Calu3 (cell line): ENCODE measurements around the gene GAPVD1. TPM values are rescaled to one million over a fixed set of nuclear protein-coding genes. Genes with fewer than 3 reads are reported as not detected.

Experiments
- BruUV-seq: library from RNA; stranded (reverse); fragments of 400-500 nt; replicated peaks from 2 replicates; lab custom pipeline; 2021; lab: Mats Ljungman, UMichigan
- CTCF ChIA-PET: fragments of 300-600 bp; sonication (Branson Sonifier 250); formaldehyde crosslinking; loops from one replicate; lab custom pipeline; 2022; ENCODE audit warnings: antibody characterized with exemption; lab: Charles Lee
- DNase-seq: peaks from one replicate; pipeline ENCODE4 v3.0.0; 2022
- H3K27ac Mint-ChIP-seq: one replicate; pipeline ENCODE4 v1.8.0; 2022; ENCODE audit warnings: mixed read lengths; ENCODE audit not compliant: unreplicated experiment
- H3K27me3 Mint-ChIP-seq: one replicate; pipeline ENCODE4 v1.8.0; 2022; ENCODE audit warnings: mixed read lengths; ENCODE audit not compliant: unreplicated experiment
- H3K36me3 Mint-ChIP-seq: one replicate; pipeline ENCODE4 v1.8.0; 2022; ENCODE audit warnings: mild to moderate bottlenecking, moderate library complexity, mixed read lengths; ENCODE audit not compliant: insufficient read depth, unreplicated experiment
- H3K4me1 Mint-ChIP-seq: one replicate; pipeline ENCODE4 v1.8.0; 2022; ENCODE audit warnings: mild to moderate bottlenecking, low read depth, mixed read lengths; ENCODE audit not compliant: unreplicated experiment
- H3K4me3 Mint-ChIP-seq: one replicate; pipeline ENCODE4 v1.8.0; 2022; ENCODE audit warnings: mild to moderate bottlenecking, low read depth, moderate library complexity, mixed read lengths; ENCODE audit not compliant: unreplicated experiment
- H3K9me3 Mint-ChIP-seq: one replicate; pipeline ENCODE4 v1.8.0; 2022; ENCODE audit warnings: low read depth, mixed read lengths; ENCODE audit not compliant: unreplicated experiment
- intact Hi-C: fragments of 100-400 bp; cut with micrococcal nuclease; formaldehyde crosslinking; loops from one replicate; pipeline ENCODE4 v1.10.0; 2022; ENCODE audit not compliant: unreplicated experiment
- total RNA-seq: library from RNA; stranded (reverse); gene quantifications from 2 replicates; pipeline ENCODE4 v1.2.3, GENCODE V29; 2022
- TF ChIP-seq, protein P1 (sequence below): fragments of 200-600 bp; IDR thresholded peaks from one replicate; pipeline ENCODE4 v1.8.0; 2022; ENCODE audit warnings: antibody characterized with exemption; ENCODE audit not compliant: unreplicated experiment

The GAPVD1 gene
- total RNA-seq, 1 experiment from 2014 or later: 32.6 TPM

DNA sequence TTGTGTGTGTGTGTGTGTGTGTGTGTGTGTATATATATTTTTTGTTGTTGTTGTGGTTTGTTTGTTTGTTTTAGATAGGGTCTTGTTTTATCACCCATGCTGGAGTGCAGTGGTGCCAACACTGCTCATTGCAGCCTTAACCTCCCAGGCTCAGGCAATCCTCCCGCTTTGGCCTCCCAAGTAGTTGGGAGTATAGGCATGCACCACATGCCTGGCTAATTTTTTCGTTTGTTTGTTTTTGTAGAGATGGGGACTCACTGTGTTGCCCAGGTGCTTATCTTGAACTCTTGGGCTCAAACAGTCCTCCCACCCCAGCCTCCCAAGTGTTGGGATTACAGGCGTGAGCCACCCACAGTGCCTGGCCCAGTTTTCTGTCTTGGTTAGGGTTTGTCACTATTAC is 77.3 kb downstream of the GAPVD1 start:
- BruUV-seq: no TSS peak
- CTCF ChIA-PET: no interaction called here
- no peak for DNase-seq
- H3K27me3 Mint-ChIP-seq: no peaks in the 10 kb centered on the region
- no peaks in the 10 kb centered on the region for H3K4me1 Mint-ChIP-seq
- TF ChIP-seq, protein P1, sequence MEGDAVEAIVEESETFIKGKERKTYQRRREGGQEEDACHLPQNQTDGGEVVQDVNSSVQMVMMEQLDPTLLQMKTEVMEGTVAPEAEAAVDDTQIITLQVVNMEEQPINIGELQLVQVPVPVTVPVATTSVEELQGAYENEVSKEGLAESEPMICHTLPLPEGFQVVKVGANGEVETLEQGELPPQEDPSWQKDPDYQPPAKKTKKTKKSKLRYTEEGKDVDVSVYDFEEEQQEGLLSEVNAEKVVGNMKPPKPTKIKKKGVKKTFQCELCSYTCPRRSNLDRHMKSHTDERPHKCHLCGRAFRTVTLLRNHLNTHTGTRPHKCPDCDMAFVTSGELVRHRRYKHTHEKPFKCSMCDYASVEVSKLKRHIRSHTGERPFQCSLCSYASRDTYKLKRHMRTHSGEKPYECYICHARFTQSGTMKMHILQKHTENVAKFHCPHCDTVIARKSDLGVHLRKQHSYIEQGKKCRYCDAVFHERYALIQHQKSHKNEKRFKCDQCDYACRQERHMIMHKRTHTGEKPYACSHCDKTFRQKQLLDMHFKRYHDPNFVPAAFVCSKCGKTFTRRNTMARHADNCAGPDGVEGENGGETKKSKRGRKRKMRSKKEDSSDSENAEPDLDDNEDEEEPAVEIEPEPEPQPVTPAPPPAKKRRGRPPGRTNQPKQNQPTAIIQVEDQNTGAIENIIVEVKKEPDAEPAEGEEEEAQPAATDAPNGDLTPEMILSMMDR: no peak
- H3K4me3 Mint-ChIP-seq: no peak overlapping the region
- intact Hi-C loops: no loop called here
- H3K36me3 Mint-ChIP-seq: peaks cover 4% of the 10 kb centered on the region
- no peak overlapping the region for H3K27ac Mint-ChIP-seq
- H3K9me3 Mint-ChIP-seq: no peaks in the 10 kb centered on the region

GRCh38 chr9:125341566-125341965 is 79.9 kb downstream of the GAPVD1 start:
- CTCF ChIA-PET: no interaction called here
- H3K36me3 Mint-ChIP-seq: peaks cover 4% of the 10 kb centered on the region
- intact Hi-C loops: no loop called here
- no peak overlapping the region for H3K27ac Mint-ChIP-seq
- no peaks in the 10 kb centered on the region for H3K9me3 Mint-ChIP-seq
- H3K27me3 Mint-ChIP-seq: no peaks in the 10 kb centered on the region
- H3K4me1 Mint-ChIP-seq: no peaks in the 10 kb centered on the region
- BruUV-seq: no TSS peak
- H3K4me3 Mint-ChIP-seq: no peak overlapping the region
- DNase-seq: no peak
- TF ChIP-seq, protein P1: no peak

DNA sequence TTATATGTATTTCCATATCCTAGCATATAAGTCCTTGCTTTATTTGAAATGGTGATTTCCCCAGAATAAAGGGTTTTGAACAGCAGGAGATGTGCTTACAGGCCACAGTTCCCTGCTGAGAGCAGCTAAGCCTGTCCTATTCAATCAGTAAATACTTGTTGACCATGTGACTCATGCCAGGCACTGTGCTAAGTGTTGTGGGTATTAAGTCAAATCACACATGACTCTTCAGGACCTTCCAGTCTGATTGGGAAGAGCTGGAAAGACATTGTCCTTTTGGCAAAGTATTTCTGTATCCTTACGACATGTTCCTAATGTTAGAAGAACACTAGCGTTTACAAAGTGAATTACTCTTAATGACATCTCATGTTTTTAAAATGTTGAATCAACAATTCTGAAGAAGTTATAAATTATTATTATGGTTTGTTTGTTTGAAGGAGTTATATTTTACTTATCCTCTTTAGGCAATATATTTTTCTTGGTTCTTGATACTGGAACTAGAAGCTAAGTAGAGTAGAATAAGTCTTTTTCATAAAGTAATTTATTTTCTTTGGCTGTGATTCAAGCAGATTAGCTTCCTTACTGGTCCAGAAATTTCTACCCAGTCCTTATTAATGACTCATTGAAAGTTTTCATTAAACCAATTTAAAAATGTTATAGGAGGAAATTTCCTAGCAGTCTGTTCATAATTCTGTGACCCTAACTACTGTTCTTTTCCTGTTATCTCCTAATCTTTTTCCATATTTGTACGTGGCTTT is 82.1 kb downstream of the GAPVD1 start:
- no TSS peak for BruUV-seq
- Mint-ChIP-seq H3K27me3 (no peaks in the 10 kb centered on the region), H3K36me3 (peaks cover 8% of the 10 kb centered on the region), H3K9me3 (no peaks in the 10 kb centered on the region), H3K4me1 (no peaks in the 10 kb centered on the region), H3K4me3 (no peak overlapping the region), H3K27ac (no peak overlapping the region)
- CTCF ChIA-PET: no interaction called here
- TF ChIP-seq, protein P1: no peak
- no peak for DNase-seq
- intact Hi-C loops: no loop called here

DNA sequence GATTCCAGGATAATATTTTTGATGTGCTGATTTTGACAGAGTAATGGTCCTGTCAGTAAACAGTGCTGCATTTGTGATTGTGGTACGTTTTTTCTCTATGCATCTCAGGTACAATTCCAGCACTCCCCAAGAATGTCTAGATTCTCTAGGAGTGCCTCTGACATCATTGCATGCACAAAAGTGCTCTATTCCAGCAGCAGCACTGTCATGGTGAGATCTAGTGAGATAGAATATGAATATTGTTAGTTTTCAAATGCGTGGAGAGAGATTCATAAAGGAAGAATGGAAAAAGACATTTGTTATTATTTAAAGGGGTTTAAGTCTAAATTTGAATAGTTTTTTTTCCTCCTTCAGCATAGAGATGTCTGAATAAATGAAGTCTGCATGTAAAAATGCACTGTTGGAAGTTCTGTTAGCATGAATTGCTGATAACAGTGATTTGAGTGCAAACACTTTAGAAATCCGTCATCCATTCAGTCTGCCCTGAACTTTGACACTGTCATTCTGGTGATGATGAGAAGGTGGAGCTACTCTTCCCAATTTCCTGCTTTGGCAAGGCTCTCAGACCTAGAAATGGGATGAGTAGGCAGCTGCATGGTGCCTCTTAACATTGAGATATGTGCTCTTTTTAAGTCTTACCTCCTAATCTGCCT is 84.6 kb downstream of the GAPVD1 start:
- TF ChIP-seq, protein P1: no peak
- CTCF ChIA-PET: no interaction called here
- no peak for DNase-seq
- Mint-ChIP-seq H3K27me3 (no peaks in the 10 kb centered on the region), H3K4me1 (no peaks in the 10 kb centered on the region), H3K27ac (no peak overlapping the region), H3K4me3 (no peak overlapping the region), H3K36me3 (peaks cover 22% of the 10 kb centered on the region), H3K9me3 (no peaks in the 10 kb centered on the region)
- intact Hi-C loops: no loop called here
- no TSS peak for BruUV-seq
